Hepatocyte (in vitro differentiated cells): ENCODE measurements around the gene EML4.

Experiments
- EZH2 ChIP-seq: fragments of 200-600 bp; sonication (generic); IDR thresholded peaks from 2 replicates; pipeline ENCODE4 v1.6.1; 2016; ENCODE audit warnings: antibody characterized with exemption, mild to moderate bottlenecking, borderline replicate concordance
- TF ChIP-seq, protein P1 (sequence below): fragments of 200-600 bp; sonication (generic); IDR thresholded peaks from 2 replicates; pipeline ENCODE4 v1.5.1; 2016; ENCODE audit warnings: antibody characterized with exemption, mild to moderate bottlenecking; ENCODE audit not compliant: poor library complexity

- TF ChIP-seq, protein P1, sequence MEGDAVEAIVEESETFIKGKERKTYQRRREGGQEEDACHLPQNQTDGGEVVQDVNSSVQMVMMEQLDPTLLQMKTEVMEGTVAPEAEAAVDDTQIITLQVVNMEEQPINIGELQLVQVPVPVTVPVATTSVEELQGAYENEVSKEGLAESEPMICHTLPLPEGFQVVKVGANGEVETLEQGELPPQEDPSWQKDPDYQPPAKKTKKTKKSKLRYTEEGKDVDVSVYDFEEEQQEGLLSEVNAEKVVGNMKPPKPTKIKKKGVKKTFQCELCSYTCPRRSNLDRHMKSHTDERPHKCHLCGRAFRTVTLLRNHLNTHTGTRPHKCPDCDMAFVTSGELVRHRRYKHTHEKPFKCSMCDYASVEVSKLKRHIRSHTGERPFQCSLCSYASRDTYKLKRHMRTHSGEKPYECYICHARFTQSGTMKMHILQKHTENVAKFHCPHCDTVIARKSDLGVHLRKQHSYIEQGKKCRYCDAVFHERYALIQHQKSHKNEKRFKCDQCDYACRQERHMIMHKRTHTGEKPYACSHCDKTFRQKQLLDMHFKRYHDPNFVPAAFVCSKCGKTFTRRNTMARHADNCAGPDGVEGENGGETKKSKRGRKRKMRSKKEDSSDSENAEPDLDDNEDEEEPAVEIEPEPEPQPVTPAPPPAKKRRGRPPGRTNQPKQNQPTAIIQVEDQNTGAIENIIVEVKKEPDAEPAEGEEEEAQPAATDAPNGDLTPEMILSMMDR = no peak
- TF ChIP-seq EZH2 = no peak
Measured at GRCh38 chr2:42256505-42256904, 87.4 kb downstream of the EML4 start.
